Islet of Langerhans (tissue), 1 donor: ENCODE data around the gene FAM83E.
"Not testable (repeated sequence)": the region's sequence is repeated elsewhere in the genome, so short reads cannot be mapped to it uniquely, and the experiment has no call there.

Experiments used
- FAIRE-seq: peaks from one replicate; lab custom pipeline; 2011; peaks lifted over from hg19 to GRCh38; lab: Jason Lieb, UNC

Gene FAM83E

DNA sequence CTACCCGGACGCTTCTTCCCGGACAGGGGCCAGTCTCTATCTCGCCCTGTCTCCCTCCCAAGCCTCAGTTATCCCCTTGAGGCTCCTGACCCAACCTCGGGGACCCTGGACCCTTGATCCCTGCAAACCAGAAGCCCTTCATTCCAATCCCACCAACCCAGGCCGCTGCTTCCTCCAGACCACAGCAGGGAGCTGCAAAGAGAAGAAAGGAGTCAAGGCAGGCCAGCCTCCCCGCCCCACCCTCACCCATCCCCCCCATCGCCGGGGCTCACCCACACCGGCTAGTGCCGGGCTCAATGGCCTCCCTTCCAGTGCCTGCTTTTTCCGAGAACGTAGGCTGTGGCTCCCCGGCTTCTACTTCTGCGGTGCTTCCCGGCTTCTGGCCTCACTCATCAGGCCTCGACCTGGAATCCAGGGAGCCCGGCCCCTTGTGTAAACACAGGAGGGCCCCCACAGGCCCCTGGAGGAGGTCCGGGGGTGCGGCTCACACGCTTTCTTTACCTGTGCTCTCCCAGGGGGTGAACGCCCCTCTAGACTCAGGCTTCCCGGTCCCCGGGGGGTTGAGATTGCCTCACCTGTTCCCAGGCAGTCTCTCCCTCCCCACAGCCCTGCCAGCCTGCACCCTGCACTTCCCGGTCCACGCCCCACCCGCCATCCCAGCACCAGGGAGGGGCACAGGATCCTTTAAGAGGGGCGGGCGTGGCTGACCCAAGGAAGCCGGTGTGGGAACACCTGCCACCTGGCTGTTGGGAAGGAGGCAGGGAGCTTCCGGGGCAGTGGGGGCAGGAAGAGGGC lies at the start of gene FAM83E:
TSS of gene FAM83E (minus strand) at position 641 of the 795 bp plus-strand sequence. CDS start 1,704 bp downstream, outside the sequence.
- no peak for FAIRE-seq

DNA sequence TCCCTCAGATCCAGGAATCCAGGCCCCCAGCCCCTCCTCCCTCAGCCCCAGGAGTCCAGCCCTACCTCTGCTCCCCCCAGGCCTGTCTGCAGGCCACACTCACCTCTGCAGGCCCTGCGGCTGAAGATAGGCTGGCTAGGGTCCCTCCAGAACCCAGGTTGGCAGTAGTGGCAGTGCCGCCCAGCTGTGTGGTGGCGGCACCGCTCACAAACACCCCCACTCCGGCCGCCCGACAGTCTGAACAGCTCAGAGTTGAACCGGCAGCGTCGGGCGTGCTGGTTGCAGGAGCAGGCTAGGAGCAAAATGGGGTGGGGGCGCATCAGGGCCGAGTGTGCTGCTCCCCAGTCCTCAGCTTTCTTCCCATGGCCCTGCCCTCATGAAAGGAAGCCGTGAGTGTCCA lies 49.6 kb upstream of the FAM83E start:
- FAIRE-seq = no peak

DNA sequence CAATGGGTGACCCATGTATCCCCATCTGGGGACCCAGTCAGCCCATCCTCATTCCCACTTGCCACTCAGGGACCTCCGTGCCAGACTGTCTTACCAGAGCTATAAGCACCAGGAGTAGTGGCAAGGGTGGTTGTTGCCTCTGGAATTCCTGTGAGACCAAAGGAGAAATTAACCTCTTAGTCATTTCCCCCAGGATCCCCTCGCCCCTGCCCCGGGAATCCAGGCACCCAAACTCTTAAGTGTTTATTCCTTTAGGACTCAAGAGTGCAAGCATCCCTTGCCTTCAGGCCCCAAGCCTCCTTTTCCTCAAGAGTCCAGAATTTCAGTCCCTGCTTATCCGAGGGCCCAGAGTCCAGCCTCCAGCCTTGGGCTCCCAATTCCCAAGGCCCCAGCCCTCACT lies 48.8 kb upstream of the FAM83E start:
- FAIRE-seq = no peak

- no peak for FAIRE-seq
Measured at GRCh38 chr19:48661711-48662090, 46.8 kb upstream of the FAM83E start.

- peak; percentile 88 for FAIRE-seq
Measured at GRCh38 chr19:48660852-48661710, 46.2 kb upstream of the FAM83E start.

GRCh38 chr19:48659768-48660167 lies 44.9 kb upstream of the FAM83E start:
- FAIRE-seq = no peak

DNA sequence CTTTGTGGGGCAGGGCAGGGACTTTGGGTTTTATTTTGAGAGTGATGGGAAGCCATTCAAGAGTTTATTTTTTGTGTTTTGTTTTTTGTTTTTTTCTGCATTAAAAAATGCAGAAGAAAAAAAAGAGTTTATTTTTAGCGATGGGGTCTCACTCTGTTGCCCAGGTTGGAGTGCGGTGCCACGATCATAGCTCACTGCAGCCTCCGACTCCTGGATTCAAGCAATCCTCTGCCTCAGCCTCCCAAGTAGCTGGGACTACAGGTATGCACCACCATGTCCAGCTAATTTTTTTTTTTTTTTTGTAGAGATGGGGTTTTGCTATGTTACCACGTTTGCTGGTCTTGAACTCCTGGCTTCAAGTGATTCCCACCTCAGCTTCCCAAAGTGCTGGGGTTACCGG lies 43.6 kb upstream of the FAM83E start:
- no peak for FAIRE-seq

DNA sequence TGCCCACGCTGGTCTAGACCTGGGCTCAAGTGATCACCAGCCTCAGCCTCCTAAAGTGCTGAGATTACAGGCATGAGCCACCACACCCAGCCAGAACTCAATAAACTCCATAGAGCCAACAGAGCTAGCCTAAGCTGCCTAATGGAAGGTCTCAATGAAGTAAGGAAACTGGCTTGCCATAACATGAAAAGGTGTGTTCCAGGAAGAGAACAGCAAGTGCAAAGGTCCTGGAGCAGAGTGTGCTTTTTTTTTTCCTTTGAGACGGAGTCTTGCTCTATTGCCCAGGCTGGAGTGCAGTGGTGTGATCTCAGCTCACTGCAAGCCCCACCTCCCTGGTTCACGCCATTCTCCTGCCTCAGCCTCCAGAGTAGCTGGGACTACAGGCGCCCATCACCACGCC lies 43.0 kb upstream of the FAM83E start:
- FAIRE-seq = not testable (repeated sequence)

GRCh38 chr19:48656840-48657474 lies 42.1 kb upstream of the FAM83E start:
- no peak for FAIRE-seq

GRCh38 chr19:48654299-48655059 lies 39.6 kb upstream of the FAM83E start:
- FAIRE-seq = no peak

DNA sequence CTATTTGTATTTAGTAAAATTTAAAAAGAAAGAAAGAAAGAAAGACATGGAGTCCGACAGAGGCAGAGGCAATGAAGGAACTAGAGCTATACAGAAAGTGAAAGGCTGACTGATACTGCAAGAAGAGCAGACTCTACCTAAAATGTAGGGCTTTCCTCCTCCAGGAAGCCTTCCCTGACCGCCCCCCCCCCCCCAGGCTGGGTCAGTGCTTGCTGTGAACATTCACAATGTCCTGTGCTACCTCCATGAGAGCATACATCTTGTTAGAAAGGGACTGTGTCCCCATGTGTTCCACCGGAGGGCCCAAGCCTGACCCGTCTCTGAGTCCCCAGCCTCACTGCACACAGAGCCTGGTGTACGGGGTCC lies 36.8 kb upstream of the FAM83E start:
- FAIRE-seq = no peak

DNA sequence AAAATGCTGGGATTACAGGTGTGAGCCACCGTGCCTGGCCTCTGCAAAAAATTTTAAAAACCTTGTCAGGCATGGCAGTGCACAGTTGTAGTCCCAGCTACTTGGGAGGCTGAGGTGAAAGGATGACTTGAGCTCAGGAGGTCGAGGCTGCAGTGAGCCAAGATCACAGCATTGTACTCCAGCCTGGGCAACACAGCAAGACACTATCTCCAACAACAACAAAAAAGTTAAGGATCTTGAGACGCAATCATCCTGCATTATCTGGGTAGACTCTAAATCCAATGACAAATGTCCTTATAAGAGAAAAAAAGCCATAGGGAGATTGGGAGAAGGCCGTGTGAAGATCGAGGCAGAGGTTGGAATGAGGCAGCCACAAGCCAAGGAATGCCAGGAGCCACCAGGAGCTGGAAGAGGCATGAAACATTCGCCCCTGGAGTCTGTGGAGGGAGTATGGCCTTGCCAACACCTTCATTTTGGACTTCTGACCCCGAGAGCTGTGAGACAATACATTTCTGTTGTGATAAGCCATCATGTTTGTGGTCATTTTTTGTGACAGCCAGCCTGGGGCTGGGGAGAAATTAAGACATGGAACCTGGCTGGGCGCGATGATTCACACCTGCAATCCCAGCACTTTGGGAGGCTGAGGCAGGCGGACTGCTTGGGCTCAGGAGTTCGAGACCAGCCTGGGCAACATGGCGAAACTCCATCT lies 36.3 kb upstream of the FAM83E start:
- FAIRE-seq = no peak

GRCh38 chr19:48648134-48648533 lies 33.3 kb upstream of the FAM83E start:
- FAIRE-seq = no peak

GRCh38 chr19:48646722-48647216 lies 31.9 kb upstream of the FAM83E start:
- FAIRE-seq = no peak

GRCh38 chr19:48646001-48646721 lies 31.3 kb upstream of the FAM83E start, which contains the start of gene CA11:
CA11 (minus strand) TSS chr19:48646187; CDS start chr19:48645632, 555 bp downstream.
- FAIRE-seq = no peak

- no peak for FAIRE-seq
Measured at GRCh38 chr19:48645620-48646000, 30.7 kb upstream of the FAM83E start.

GRCh38 chr19:48644839-48645619 lies 30.2 kb upstream of the FAM83E start:
- no peak for FAIRE-seq

- FAIRE-seq = no peak
Measured at GRCh38 chr19:48644355-48644754, 29.5 kb upstream of the FAM83E start.

DNA sequence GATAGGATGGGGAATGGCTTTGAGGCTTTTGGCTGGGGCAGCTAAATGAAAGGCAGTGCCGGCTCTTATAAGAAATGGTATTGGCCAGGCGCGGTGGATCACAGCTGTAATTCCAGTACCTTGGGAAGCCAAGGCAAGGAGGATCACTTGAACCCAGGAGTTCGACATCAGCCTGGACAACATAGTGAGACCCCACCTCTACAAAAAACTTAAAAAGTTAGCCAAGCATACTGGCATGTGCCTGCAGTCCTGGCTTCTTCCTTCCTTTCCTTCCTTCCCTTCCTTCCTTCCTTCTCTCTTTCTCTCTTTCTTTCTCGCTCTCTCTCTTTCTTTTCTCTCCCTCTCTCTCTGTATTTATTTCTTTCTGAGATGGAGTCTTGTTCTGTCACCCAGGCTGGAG lies 28.0 kb upstream of the FAM83E start:
- FAIRE-seq = no peak

DNA sequence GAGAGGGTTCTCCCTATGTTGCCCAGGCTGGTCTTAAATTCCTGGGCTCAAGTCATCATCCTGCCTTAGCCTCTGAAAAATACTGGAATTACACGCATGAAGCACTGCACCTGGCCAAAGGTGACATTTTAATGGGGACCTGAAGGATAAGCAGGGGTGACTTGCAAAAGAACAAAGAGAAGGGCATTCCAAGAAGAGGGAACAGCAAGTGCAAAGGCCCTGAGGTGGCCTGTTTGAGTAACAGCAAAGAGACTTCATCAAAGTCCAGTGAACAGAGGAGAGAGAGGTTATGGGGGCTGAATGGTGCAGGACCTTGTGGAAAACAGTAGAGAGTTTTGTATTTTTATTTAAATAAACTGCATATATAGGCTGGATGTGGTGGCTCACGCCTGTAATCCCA lies 27.0 kb upstream of the FAM83E start:
- no peak for FAIRE-seq
